Mucosa of stomach (tissue), 1 donor: Measurements from ENCODE around the gene EMILIN3.

Source experiments
- H3K27me3 ChIP-seq: one replicate; pipeline ENCODE4 v1.7.0; 2013; ENCODE audit warnings: mild to moderate bottlenecking, low read length; ENCODE audit not compliant: control insufficient read depth, insufficient read depth
- H3K36me3 ChIP-seq: one replicate; pipeline ENCODE4 v1.7.0; 2013; ENCODE audit warnings: low read length; ENCODE audit not compliant: control insufficient read depth, insufficient read depth
- H3K4me1 ChIP-seq: one replicate; pipeline ENCODE4 v1.7.0; 2013; ENCODE audit warnings: mild to moderate bottlenecking, low read length; ENCODE audit not compliant: control insufficient read depth, insufficient read depth
- H3K4me3 ChIP-seq: one replicate; pipeline ENCODE4 v1.7.0; 2013; ENCODE audit warnings: low read length
- H3K9ac ChIP-seq: one replicate; pipeline ENCODE4 v1.7.0; 2013; ENCODE audit warnings: mild to moderate bottlenecking, low read length, moderate library complexity
- H3K9me3 ChIP-seq: one replicate; pipeline ENCODE4 v1.7.0; 2013; ENCODE audit warnings: mild to moderate bottlenecking, low read length, moderate library complexity; ENCODE audit not compliant: control insufficient read depth
- donor health status: Pancreatic carcinoma.

The EMILIN3 gene

GRCh38 chr20:41366546-41367392 lies at the start of gene EMILIN3:
Gene EMILIN3 (minus strand): TSS chr20:41366818. CDS start chr20:41366634, 184 bp downstream.
- Histone ChIP-seq H3K27me3 (peaks cover 41% of the 10 kb centered on the region), H3K4me3 (no peak within 1 kb of the TSS)

GRCh38 chr20:41415191-41415590 lies 48.6 kb upstream of the EMILIN3 start:
- Histone ChIP-seq H3K36me3 (peaks cover 4% of the 10 kb centered on the region), H3K4me3 (no peak overlapping the region), H3K27me3 (no peaks in the 10 kb centered on the region), H3K9me3 (no peaks in the 10 kb centered on the region), H3K4me1 (no peaks in the 10 kb centered on the region), H3K9ac (no peak overlapping the region)

More at GRCh38 chr20:41366546-41367392, at the start of gene EMILIN3:
- no peaks in the 10 kb centered on the region for H3K36me3 ChIP-seq
- no peaks in the 10 kb centered on the region for H3K9me3 ChIP-seq
- no peaks in the 10 kb centered on the region for H3K4me1 ChIP-seq
- no peak within 1 kb of the TSS for H3K9ac ChIP-seq

- Histone ChIP-seq H3K4me1 (no peaks in the 10 kb centered on the region), H3K36me3 (peaks cover 4% of the 10 kb centered on the region)
Observed at GRCh38 chr20:41413169-41413568, 46.6 kb upstream of the EMILIN3 start.

GRCh38 chr20:41412324-41413120 lies 45.9 kb upstream of the EMILIN3 start:
- Histone ChIP-seq H3K9me3 (no peaks in the 10 kb centered on the region), H3K36me3 (peaks cover 4% of the 10 kb centered on the region), H3K9ac (no peak overlapping the region), H3K27me3 (no peaks in the 10 kb centered on the region), H3K4me3 (no peak overlapping the region), H3K4me1 (no peaks in the 10 kb centered on the region)

More at GRCh38 chr20:41413169-41413568, 46.6 kb upstream of the EMILIN3 start:
- Histone ChIP-seq H3K9ac (no peak overlapping the region), H3K27me3 (no peaks in the 10 kb centered on the region), H3K4me3 (no peak overlapping the region), H3K9me3 (no peaks in the 10 kb centered on the region)

- peaks cover 4% of the 10 kb centered on the region for H3K36me3 ChIP-seq
- H3K4me1 ChIP-seq: no peaks in the 10 kb centered on the region
- H3K4me3 ChIP-seq: no peak overlapping the region
- H3K27me3 ChIP-seq: no peaks in the 10 kb centered on the region
- H3K9me3 ChIP-seq: no peaks in the 10 kb centered on the region
- no peak overlapping the region for H3K9ac ChIP-seq
Observed at GRCh38 chr20:41411391-41411847, 44.8 kb upstream of the EMILIN3 start.

- no peak overlapping the region for H3K4me3 ChIP-seq
- H3K36me3 ChIP-seq: no peaks in the 10 kb centered on the region
- H3K9me3 ChIP-seq: no peaks in the 10 kb centered on the region
- no peaks in the 10 kb centered on the region for H3K27me3 ChIP-seq
- H3K4me1 ChIP-seq: no peaks in the 10 kb centered on the region
- no peak overlapping the region for H3K9ac ChIP-seq
Observed at GRCh38 chr20:41408986-41409385, 42.4 kb upstream of the EMILIN3 start.

GRCh38 chr20:41408156-41408794 lies 41.7 kb upstream of the EMILIN3 start:
- Histone ChIP-seq H3K4me1 (no peaks in the 10 kb centered on the region), H3K9me3 (no peaks in the 10 kb centered on the region), H3K36me3 (no peaks in the 10 kb centered on the region), H3K4me3 (no peak overlapping the region), H3K27me3 (no peaks in the 10 kb centered on the region), H3K9ac (no peak overlapping the region)

GRCh38 chr20:41407607-41408006 lies 41.0 kb upstream of the EMILIN3 start:
- H3K9ac ChIP-seq: no peak overlapping the region
- H3K9me3 ChIP-seq: no peaks in the 10 kb centered on the region
- H3K36me3 ChIP-seq: no peaks in the 10 kb centered on the region
- H3K27me3 ChIP-seq: no peaks in the 10 kb centered on the region
- H3K4me1 ChIP-seq: no peaks in the 10 kb centered on the region
- H3K4me3 ChIP-seq: no peak overlapping the region

GRCh38 chr20:41406896-41407444 lies 40.4 kb upstream of the EMILIN3 start:
- no peaks in the 10 kb centered on the region for H3K4me1 ChIP-seq
- H3K27me3 ChIP-seq: no peaks in the 10 kb centered on the region
- H3K9me3 ChIP-seq: no peaks in the 10 kb centered on the region
- H3K36me3 ChIP-seq: no peaks in the 10 kb centered on the region
- H3K4me3 ChIP-seq: no peak overlapping the region
- no peak overlapping the region for H3K9ac ChIP-seq

- Histone ChIP-seq H3K36me3 (no peaks in the 10 kb centered on the region), H3K4me1 (no peaks in the 10 kb centered on the region), H3K9me3 (no peaks in the 10 kb centered on the region), H3K9ac (no peak overlapping the region), H3K27me3 (no peaks in the 10 kb centered on the region), H3K4me3 (no peak overlapping the region)
Observed at GRCh38 chr20:41406353-41406752, 39.7 kb upstream of the EMILIN3 start.

- H3K9me3 ChIP-seq: no peaks in the 10 kb centered on the region
- no peak overlapping the region for H3K4me3 ChIP-seq
- H3K36me3 ChIP-seq: no peaks in the 10 kb centered on the region
- H3K4me1 ChIP-seq: no peaks in the 10 kb centered on the region
- no peaks in the 10 kb centered on the region for H3K27me3 ChIP-seq
- no peak overlapping the region for H3K9ac ChIP-seq
Observed at GRCh38 chr20:41405436-41405835, 38.8 kb upstream of the EMILIN3 start.
